Lung (tissue), 12 donors: Measurements from ENCODE around the gene GPRIN1. TPM values are rescaled to one million over a fixed set of nuclear protein-coding genes. Genes with fewer than 3 reads are reported as not detected.

Source experiments
- ATAC-seq: fragments of 200-7000 bp; cut with Tn5 transposase; one replicate; pipeline ENCODE4 v1.9.1; 2020; ENCODE audit warnings: moderate number of reproducible peaks; ENCODE audit not compliant: insufficient read depth, low FRiP score
- DNase-seq, 3 donors: peaks; one replicate each; pipeline ENCODE4 v3.0.0-alpha.2; 2013 to 2017
- H3K27ac ChIP-seq, 2 donors: one replicate each; pipeline ENCODE4 v1.5.1; 2013; ENCODE audit warnings: mild to moderate bottlenecking in 2 of 2, moderate library complexity in 2 of 2, control low read depth in 1 of 2, inconsistent platforms in 1 of 2, low read depth in 1 of 2, low read length in 1 of 2
- H3K27me3 ChIP-seq, 3 donors: one replicate each; pipeline ENCODE4 v1.5.1; 2013; ENCODE audit warnings: low read length in 2 of 3; ENCODE audit not compliant: control insufficient read depth in 3 of 3, insufficient read depth in 3 of 3
- H3K36me3 ChIP-seq, 4 donors: one replicate each; pipeline ENCODE4 v1.5.1; 2013; ENCODE audit warnings: low read length in 4 of 4, mild to moderate bottlenecking in 1 of 4, moderate library complexity in 1 of 4; ENCODE audit not compliant: control insufficient read depth in 4 of 4, insufficient read depth in 4 of 4
- H3K4me1 ChIP-seq, 5 donors: one replicate each; pipeline ENCODE4 v1.5.1; 2013; ENCODE audit warnings: low read length in 5 of 5, mild to moderate bottlenecking in 2 of 5, moderate library complexity in 1 of 5; ENCODE audit not compliant: control insufficient read depth in 5 of 5, insufficient read depth in 5 of 5
- H3K4me3 ChIP-seq: one replicate; pipeline ENCODE4 v1.5.1; 2013; ENCODE audit warnings: mild to moderate bottlenecking, control low read depth, moderate library complexity
- H3K9ac ChIP-seq, 2 donors: one replicate each; pipeline ENCODE4 v1.5.1; 2013; ENCODE audit warnings: low read length in 2 of 2, control low read depth in 1 of 2; ENCODE audit not compliant: insufficient read depth in 1 of 2
- H3K9me3 ChIP-seq, 4 donors: one replicate each; pipeline ENCODE4 v1.5.1; 2013; ENCODE audit warnings: low read length in 3 of 4, mild to moderate bottlenecking in 1 of 4, moderate library complexity in 1 of 4; ENCODE audit not compliant: control insufficient read depth in 4 of 4, insufficient read depth in 3 of 4
- CTCF ChIP-seq: IDR thresholded peaks from 2 replicates; pipeline ENCODE4 v1.5.1; 2012; ENCODE audit warnings: mild to moderate bottlenecking; ENCODE audit errors: control extremely low read depth, extremely low read depth
- WGBS, 2 donors: extraction: QIAGEN DNeasy Blood & Tissue Kit; methylation state at CpG; one replicate each; pipeline ENCODE4 v1.1.7; 2013; 5-methylcytosine and 5-hydroxymethylcytosine counted together
- polyA plus RNA-seq, 2 donors: library from polyadenylated mRNA; stranded (reverse); fragments of 200-250 nt; gene quantifications; one replicate each; pipeline ENCODE4 v1.2.1, GENCODE V29; 2013
- total RNA-seq, 2 donors: library from RNA; depleted of rRNA in 1 of 2; stranded (reverse); fragments of >200 nt in 1 of 2; gene quantifications; one replicate each; pipeline ENCODE4 v1.2.1, GENCODE V29; 2014 to 2021
- donor health status: control.
- donor health status: control.
- donor health status: Bipolar disorder and iron deficiency.
- donor health status: healthy.
- donor health status: DM: yes; HTN: yes; CAD: no.

GPRIN1 gene
- total and polyA plus RNA-seq, 4 donors, result 0.39 to 1.1 (median 0.82) TPM

GRCh38 chr5:176575488-176576422, 34.2 kb downstream of the GPRIN1 start:
- DNase-seq (no peak), ATAC-seq (no peak)
- Histone ChIP-seq H3K36me3 (no peaks in the 10 kb centered on the region), H3K9me3 (no peaks in the 10 kb centered on the region), H3K27ac (no peak overlapping the region), H3K9ac (no peak overlapping the region), H3K27me3 (no peaks in the 10 kb centered on the region), H3K4me3 (no peak overlapping the region), H3K4me1 (no peaks in the 10 kb centered on the region)
- no peak for TF ChIP-seq CTCF
- WGBS, 2 donors, result 85 to 91% methylated on average over 37 of the region's 37 CpGs

- H3K27me3 ChIP-seq, result no peaks in the 10 kb centered on the region
- H3K4me1 ChIP-seq, result no peaks in the 10 kb centered on the region
- H3K27ac ChIP-seq, result no peak overlapping the region
- no peak overlapping the region for H3K9ac ChIP-seq
- 87 to 96% methylated on average over 14 of the region's 14 CpGs for WGBS, 2 donors
- DNase-seq, result no peak
- no peak for TF ChIP-seq CTCF
- ATAC-seq, result no peak
- H3K36me3 ChIP-seq, result no peaks in the 10 kb centered on the region
- no peak overlapping the region for H3K4me3 ChIP-seq
- no peaks in the 10 kb centered on the region for H3K9me3 ChIP-seq
These were observed 34.9 kb downstream of the GPRIN1 start for GRCh38 chr5:176575066-176575465.

- no peaks in the 10 kb centered on the region for H3K9me3 ChIP-seq
- no peak overlapping the region for H3K4me3 ChIP-seq
- DNase-seq, result no peak
- no peaks in the 10 kb centered on the region for H3K4me1 ChIP-seq
- 45 to 52% methylated on average over 10 of the region's 10 CpGs for WGBS, 2 donors
- no peak overlapping the region for H3K9ac ChIP-seq
- ATAC-seq, result no peak
- TF ChIP-seq CTCF, result no peak
- no peak overlapping the region for H3K27ac ChIP-seq
- H3K36me3 ChIP-seq, result no peaks in the 10 kb centered on the region
- no peaks in the 10 kb centered on the region for H3K27me3 ChIP-seq
These were observed 35.7 kb downstream of the GPRIN1 start for GRCh38 chr5:176574297-176574591.
